Measurements from ENCODE around the gene NPW. TPM values are rescaled to one million over a fixed set of nuclear protein-coding genes. Genes with fewer than 3 reads are reported as not detected.

The NPW gene
- total and polyA plus RNA-seq, 5 donors from 2014 or later = not detected

GRCh38 chr16:2001456-2002355, 17.9 kb upstream of the NPW start:
- H3K27ac ChIP-seq (ENCODE audit: insufficient read depth, low read length, poor library complexity, severe bottlenecking) = no peak overlapping the region
- DNase-seq = no peak
- H3K27me3 ChIP-seq (ENCODE audit: control insufficient read depth, insufficient read depth, low read length) = no peaks in the 10 kb centered on the region
- Mint-ChIP-seq H3K4me3 (no peak overlapping the region), H3K4me1 (peaks cover 0 to 19% (median 7%) of the 10 kb centered on the region in 4 donors), H3K27me3 (no peaks in the 10 kb centered on the region), H3K27ac (no peak overlapping the region), H3K36me3 (peaks cover 9% of the 10 kb centered on the region), H3K9me3 (no peaks in the 10 kb centered on the region)
- no peaks in the 10 kb centered on the region for H3K9me3 ChIP-seq (ENCODE audit: control insufficient read depth in 2 of 2, low read length in 2 of 2)
- H3K4me3 ChIP-seq (ENCODE audit: low read depth, low read length) = no peak overlapping the region
- H3K4me1 ChIP-seq (ENCODE audit: control insufficient read depth, insufficient read depth, low read length, poor library complexity, severe bottlenecking) = peaks cover 13% of the 10 kb centered on the region
- ATAC-seq (ENCODE audit: low read depth in 2 of 2) = no peak
- H3K36me3 ChIP-seq (ENCODE audit: control insufficient read depth, insufficient read depth, low read length) = peaks cover 23% of the 10 kb centered on the region

GRCh38 chr16:2002406-2003230, 17.0 kb upstream of the NPW start:
- H3K9me3 ChIP-seq (ENCODE audit: control insufficient read depth in 2 of 2, low read length in 2 of 2) = no peaks in the 10 kb centered on the region
- Mint-ChIP-seq H3K9me3 (no peaks in the 10 kb centered on the region), H3K27ac (no peak overlapping the region), H3K4me3 (no peak overlapping the region), H3K4me1 (peaks cover 0 to 26% (median 7%) of the 10 kb centered on the region in 4 donors), H3K36me3 (peaks cover 5% of the 10 kb centered on the region), H3K27me3 (no peaks in the 10 kb centered on the region)
- H3K4me3 ChIP-seq (ENCODE audit: low read depth, low read length) = no peak overlapping the region
- DNase-seq (no peak), ATAC-seq (ENCODE audit: low read depth in 2 of 2) (no peak)
- H3K27ac ChIP-seq (ENCODE audit: insufficient read depth, low read length, poor library complexity, severe bottlenecking) = no peak overlapping the region
- H3K27me3 ChIP-seq (ENCODE audit: control insufficient read depth, insufficient read depth, low read length) = no peaks in the 10 kb centered on the region
- peaks cover 23% of the 10 kb centered on the region for H3K36me3 ChIP-seq (ENCODE audit: control insufficient read depth, insufficient read depth, low read length)
- peaks cover 21% of the 10 kb centered on the region for H3K4me1 ChIP-seq (ENCODE audit: control insufficient read depth, insufficient read depth, low read length, poor library complexity, severe bottlenecking)

- H3K9me3 Mint-ChIP-seq = no peaks in the 10 kb centered on the region
- peaks cover 1% of the 10 kb centered on the region for H3K36me3 Mint-ChIP-seq
- H3K36me3 ChIP-seq (ENCODE audit: control insufficient read depth, insufficient read depth, low read length) = peaks cover 23% of the 10 kb centered on the region
- ATAC-seq (ENCODE audit: low read depth in 2 of 2) (no peak), DNase-seq (no peak)
- H3K9me3 ChIP-seq (ENCODE audit: control insufficient read depth in 2 of 2, low read length in 2 of 2) = no peaks in the 10 kb centered on the region
- H3K4me3 Mint-ChIP-seq = no peak overlapping the region
- no peak overlapping the region for H3K4me3 ChIP-seq (ENCODE audit: low read depth, low read length)
- H3K27me3 Mint-ChIP-seq = no peaks in the 10 kb centered on the region
- no peak overlapping the region for H3K27ac Mint-ChIP-seq
- no peaks in the 10 kb centered on the region for H3K27me3 ChIP-seq (ENCODE audit: control insufficient read depth, insufficient read depth, low read length)
- peaks cover 0 to 33% (median 12%) of the 10 kb centered on the region in 4 donors for H3K4me1 Mint-ChIP-seq
- H3K4me1 ChIP-seq (ENCODE audit: control insufficient read depth, insufficient read depth, low read length, poor library complexity, severe bottlenecking) = peaks cover 28% of the 10 kb centered on the region
- no peak overlapping the region for H3K27ac ChIP-seq (ENCODE audit: insufficient read depth, low read length, poor library complexity, severe bottlenecking)
Observed at GRCh38 chr16:2003231-2003826, 16.3 kb upstream of the NPW start.

- Histone ChIP-seq H3K4me3 (ENCODE audit: low read depth, low read length) (no peak overlapping the region), H3K9me3 (ENCODE audit: control insufficient read depth in 2 of 2, low read length in 2 of 2) (no peaks in the 10 kb centered on the region), H3K27ac (ENCODE audit: insufficient read depth, low read length, poor library complexity, severe bottlenecking) (no peak overlapping the region), H3K36me3 (ENCODE audit: control insufficient read depth, insufficient read depth, low read length) (peaks cover 21% of the 10 kb centered on the region), H3K4me1 (ENCODE audit: control insufficient read depth, insufficient read depth, low read length, poor library complexity, severe bottlenecking) (peaks cover 35% of the 10 kb centered on the region), H3K27me3 (ENCODE audit: control insufficient read depth, insufficient read depth, low read length) (no peaks in the 10 kb centered on the region)
- H3K27ac Mint-ChIP-seq = no peak overlapping the region
- ATAC-seq (ENCODE audit: low read depth in 2 of 2) = peak; percentile 89 to 94
- H3K4me1 Mint-ChIP-seq = peaks cover 0 to 40% (median 17%) of the 10 kb centered on the region in 4 donors
- H3K27me3 Mint-ChIP-seq = no peaks in the 10 kb centered on the region
- peak; percentile 70 to 87 (median 82) for DNase-seq
- no peaks in the 10 kb centered on the region for H3K36me3 Mint-ChIP-seq
- H3K4me3 Mint-ChIP-seq = no peak overlapping the region
- H3K9me3 Mint-ChIP-seq = no peaks in the 10 kb centered on the region
Observed at GRCh38 chr16:2003827-2004641, 15.6 kb upstream of the NPW start.

- DNase-seq (no peak), ATAC-seq (ENCODE audit: low read depth in 2 of 2) (no peak)
- H3K36me3 ChIP-seq (ENCODE audit: control insufficient read depth, insufficient read depth, low read length) = peaks cover 16% of the 10 kb centered on the region
- Mint-ChIP-seq H3K4me1 (peaks cover 0 to 42% (median 18%) of the 10 kb centered on the region in 4 donors), H3K27me3 (no peaks in the 10 kb centered on the region), H3K36me3 (no peaks in the 10 kb centered on the region), H3K27ac (no peak overlapping the region), H3K4me3 (no peak overlapping the region), H3K9me3 (no peaks in the 10 kb centered on the region)
- H3K4me1 ChIP-seq (ENCODE audit: control insufficient read depth, insufficient read depth, low read length, poor library complexity, severe bottlenecking) = peaks cover 39% of the 10 kb centered on the region
- no peaks in the 10 kb centered on the region for H3K9me3 ChIP-seq (ENCODE audit: control insufficient read depth in 2 of 2, low read length in 2 of 2)
- no peak overlapping the region for H3K27ac ChIP-seq (ENCODE audit: insufficient read depth, low read length, poor library complexity, severe bottlenecking)
- H3K4me3 ChIP-seq (ENCODE audit: low read depth, low read length) = no peak overlapping the region
- H3K27me3 ChIP-seq (ENCODE audit: control insufficient read depth, insufficient read depth, low read length) = no peaks in the 10 kb centered on the region
Observed at GRCh38 chr16:2004795-2005517, 14.6 kb upstream of the NPW start.

GRCh38 chr16:2005646-2006045, 13.9 kb upstream of the NPW start:
- Histone ChIP-seq H3K4me3 (ENCODE audit: low read depth, low read length) (no peak overlapping the region), H3K36me3 (ENCODE audit: control insufficient read depth, insufficient read depth, low read length) (peaks cover 16% of the 10 kb centered on the region), H3K4me1 (ENCODE audit: control insufficient read depth, insufficient read depth, low read length, poor library complexity, severe bottlenecking) (peaks cover 46% of the 10 kb centered on the region), H3K27ac (ENCODE audit: insufficient read depth, low read length, poor library complexity, severe bottlenecking) (no peak overlapping the region), H3K9me3 (ENCODE audit: control insufficient read depth in 2 of 2, low read length in 2 of 2) (no peaks in the 10 kb centered on the region), H3K27me3 (ENCODE audit: control insufficient read depth, insufficient read depth, low read length) (no peaks in the 10 kb centered on the region)
- ATAC-seq (ENCODE audit: low read depth in 2 of 2) = no peak
- H3K27me3 Mint-ChIP-seq = no peaks in the 10 kb centered on the region
- H3K9me3 Mint-ChIP-seq = no peaks in the 10 kb centered on the region
- peaks cover 0 to 48% (median 21%) of the 10 kb centered on the region in 4 donors for H3K4me1 Mint-ChIP-seq
- H3K36me3 Mint-ChIP-seq = no peaks in the 10 kb centered on the region
- H3K27ac Mint-ChIP-seq = no peak overlapping the region
- DNase-seq = no peak
- peak overlapping the region in 2 of 4 donors; percentile 55 to 61 for H3K4me3 Mint-ChIP-seq

Measured in CD4-positive, CD25-positive, alpha-beta regulatory T cell (primary cell).